Fibroblast of skin of scalp (primary cell): ENCODE measurements around the gene SETBP1.
A peak's percentile ranks its signal among the peaks of the same experiment; 100 is the strongest.

Experiments
- DNase-seq: peaks from one replicate; pipeline ENCODE4 v3.0.0-alpha.2; 2013

The SETBP1 gene

GRCh38 chr18:44731530-44732237 is 51.0 kb downstream of the SETBP1 start:
- DNase-seq: peak; percentile 60

DNA sequence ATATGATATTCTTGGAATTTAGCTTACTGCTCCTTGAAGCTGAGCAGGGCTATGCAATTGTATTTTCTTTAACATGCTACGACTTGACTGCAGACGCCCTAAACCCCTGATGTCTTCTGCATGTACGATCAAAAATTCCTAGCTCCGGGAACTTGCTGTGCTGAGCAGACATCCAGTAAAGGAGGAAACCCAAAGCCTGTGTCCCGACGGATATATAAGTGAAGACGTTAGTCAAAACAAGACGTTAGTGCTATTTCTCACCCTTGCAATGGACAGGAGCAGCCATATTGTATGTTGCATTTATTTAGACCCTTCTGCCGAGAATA is 51.5 kb downstream of the SETBP1 start:
- DNase-seq: no peak

- no peak for DNase-seq
These were observed 51.9 kb downstream of the SETBP1 start for GRCh38 chr18:44732599-44732998.

DNA sequence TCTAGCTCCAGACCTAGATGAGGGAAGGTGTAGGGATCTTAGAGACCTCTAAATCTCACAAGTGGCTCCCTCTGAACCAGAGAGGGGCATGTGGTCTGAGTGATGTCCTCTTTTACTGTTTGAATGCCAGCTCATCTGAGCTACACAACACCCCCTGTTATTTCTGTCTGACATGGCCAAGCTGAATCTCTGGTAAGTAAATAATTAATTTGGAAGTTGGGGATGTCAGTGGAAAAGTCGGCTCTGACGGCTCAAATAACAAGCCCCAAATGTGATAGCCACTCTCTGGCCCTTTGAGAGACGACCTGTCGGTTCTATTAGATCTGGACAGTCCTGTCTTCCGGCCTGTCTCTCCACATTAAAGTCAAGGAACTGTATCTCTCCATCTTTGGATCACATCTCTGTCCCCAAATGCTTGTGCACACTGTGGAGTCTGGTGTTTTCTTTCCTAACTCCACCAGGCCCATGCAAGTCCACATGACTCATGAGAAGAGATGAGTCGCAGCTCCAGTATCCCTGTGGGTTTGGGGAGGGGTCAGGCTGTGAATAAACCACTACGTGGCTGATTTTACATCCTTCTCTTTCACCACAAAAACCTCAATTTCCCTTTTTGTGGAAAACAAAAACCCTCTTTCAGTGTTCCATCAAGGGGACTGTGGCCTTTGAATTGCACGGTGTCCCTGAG is 52.5 kb downstream of the SETBP1 start:
- DNase-seq: peak; percentile 92

DNA sequence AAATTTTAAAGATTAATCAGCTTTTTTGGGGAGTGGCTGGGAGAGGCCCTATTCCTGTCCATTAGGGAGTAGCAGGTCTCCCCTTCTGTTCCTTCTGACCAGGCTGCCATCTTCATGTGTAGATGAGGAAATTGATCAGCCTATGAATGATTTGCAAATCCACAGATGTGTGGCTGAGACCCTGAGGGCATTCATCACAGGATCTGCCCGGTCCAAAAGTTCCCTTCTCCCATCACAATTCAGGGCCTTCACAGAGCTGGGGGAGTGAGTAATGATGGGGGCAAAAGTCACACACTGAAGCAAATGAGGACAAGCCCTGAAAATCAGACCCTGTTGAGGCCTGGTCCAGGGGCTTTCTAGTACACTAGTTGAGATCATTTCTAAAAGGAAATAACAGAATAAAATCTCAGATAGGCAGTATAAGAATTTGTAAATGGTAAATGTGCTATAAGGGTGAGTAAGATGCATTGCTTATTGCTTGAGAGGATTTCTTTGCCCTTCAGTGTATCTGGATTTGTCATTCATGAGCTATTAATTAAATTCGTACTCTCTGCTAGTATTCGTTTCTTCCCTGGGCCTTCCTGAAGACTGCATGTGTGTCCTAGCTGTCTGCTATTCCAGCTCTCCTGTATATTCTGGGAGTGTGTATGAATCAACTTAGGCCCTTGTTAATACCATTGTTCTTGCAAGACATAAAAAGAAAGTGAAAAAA is 53.2 kb downstream of the SETBP1 start:
- DNase-seq: no peak

GRCh38 chr18:44735096-44735495 is 54.4 kb downstream of the SETBP1 start:
- DNase-seq: no peak

- no peak for DNase-seq
These were observed 56.1 kb downstream of the SETBP1 start for GRCh38 chr18:44736664-44737380.

- DNase-seq: no peak
These were observed 56.9 kb downstream of the SETBP1 start for GRCh38 chr18:44737623-44738022.

DNA sequence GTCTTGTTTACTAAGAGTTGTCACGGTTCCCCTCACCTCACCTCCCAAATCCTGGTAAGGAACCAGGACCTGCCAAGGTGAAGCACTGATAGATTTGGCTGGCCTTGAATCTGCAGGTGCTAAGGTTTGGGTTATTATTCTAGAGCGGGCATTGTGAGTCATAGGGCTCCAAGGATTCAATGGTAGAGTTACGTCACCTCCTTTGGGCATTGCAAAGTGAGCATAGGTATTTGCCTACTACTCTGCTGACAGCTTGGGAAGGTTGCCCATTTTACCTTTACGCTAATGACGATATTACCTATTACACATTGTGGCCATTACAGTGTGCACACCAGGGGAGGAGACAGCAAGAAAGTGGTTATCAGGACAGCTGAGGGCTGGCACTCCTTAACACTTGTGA is 59.3 kb downstream of the SETBP1 start:
- DNase-seq: no peak

DNA sequence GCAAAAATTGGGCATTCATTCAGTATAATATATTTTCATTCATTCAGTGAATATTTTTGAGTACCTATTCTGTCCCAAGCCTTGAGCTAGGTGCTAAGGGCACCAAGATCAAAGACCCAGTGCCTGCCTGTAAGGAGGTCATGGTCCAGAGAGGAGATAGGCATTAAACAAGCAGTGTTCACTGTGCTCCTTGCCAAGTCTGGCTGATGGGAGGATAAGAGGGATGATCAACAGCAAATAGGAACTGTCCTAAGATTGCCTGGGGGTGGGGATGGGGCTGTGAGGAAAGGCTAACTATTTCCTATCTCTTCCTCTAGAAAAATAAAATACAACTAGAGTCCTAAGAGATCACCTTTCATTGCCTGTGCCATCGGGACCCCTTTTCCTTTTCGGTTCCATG is 60.4 kb downstream of the SETBP1 start:
- no peak for DNase-seq

- no peak for DNase-seq
These were observed 60.8 kb downstream of the SETBP1 start for GRCh38 chr18:44741511-44741910.

GRCh38 chr18:44742126-44742525 is 61.4 kb downstream of the SETBP1 start:
- no peak for DNase-seq

DNA sequence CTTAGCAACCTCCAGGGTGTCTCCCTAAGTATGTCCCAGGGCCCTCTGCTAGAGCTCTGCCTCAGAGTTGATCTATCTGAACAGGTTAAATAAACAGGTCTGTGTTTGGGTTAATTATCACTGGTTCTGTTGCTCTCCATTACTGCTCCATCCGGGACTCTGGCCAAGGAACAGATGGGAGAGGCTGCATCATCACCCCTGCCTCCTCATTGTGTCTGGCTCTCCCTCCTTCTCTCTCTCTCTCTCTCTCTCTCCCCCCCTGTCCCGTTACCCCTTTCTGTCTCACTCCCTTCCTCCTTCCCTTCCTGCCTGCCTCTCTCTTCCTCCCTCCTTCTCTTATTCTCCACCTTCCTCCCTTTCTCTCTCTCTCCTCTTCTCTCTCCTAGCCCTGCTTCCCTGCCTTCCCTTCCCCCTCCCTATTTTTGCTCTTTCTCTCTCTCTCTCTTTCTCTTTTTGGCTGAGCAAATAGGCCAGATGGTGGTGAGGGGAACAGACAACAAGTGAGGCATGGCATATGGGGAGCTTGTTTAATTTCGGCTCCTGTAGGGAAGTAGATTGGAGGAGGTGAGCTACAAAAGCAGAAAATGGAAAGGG is 62.1 kb downstream of the SETBP1 start:
- DNase-seq: peak; percentile 28

- no peak for DNase-seq
These were observed 62.9 kb downstream of the SETBP1 start for GRCh38 chr18:44743631-44744030.

DNA sequence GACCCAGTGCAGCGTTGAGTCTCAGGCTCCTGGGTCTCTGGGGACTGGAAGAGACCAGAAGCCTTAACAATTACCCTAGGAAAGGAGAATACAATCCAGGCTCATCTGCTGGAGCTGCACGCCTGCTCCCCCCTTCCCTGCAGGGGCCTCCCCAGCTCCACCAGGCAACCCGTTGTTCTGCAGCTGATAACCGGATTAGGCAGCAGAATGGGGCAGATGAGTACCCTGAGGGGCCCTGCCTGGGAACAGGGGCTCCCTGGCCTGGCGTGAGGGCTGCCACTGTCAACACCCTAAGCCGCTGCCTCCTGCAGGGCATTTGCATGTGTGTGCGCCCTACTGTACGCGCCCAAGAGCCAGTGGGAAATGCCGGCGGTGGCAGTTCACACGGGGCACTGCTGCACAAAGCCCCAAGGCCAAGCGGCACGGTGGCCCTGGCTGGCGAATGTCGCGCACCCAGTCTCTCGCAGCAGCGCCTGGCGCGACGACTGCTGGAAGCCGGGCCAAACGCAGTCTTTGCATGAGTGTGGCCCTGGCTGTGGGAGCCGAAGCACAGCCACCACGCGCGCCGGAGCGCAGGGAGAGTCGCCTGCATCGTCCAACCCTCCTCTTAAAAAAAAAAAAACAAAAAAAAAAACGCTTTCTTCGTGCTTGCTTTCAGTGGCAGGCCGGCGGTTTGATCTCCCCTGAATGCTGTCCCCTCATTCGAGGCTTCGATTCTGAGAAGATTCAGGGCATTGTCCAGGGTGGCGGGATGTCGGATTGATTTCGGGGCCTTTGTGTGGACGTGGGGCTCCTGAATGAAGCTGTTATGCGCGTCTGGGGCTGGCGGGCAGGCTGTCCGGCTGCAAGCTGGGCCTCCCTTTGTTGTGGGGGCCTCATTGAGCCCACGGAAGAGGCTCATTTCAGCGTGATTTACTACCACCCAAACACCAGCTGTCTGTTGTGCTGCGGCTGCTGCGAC is 63.8 kb downstream of the SETBP1 start:
- no peak for DNase-seq

DNA sequence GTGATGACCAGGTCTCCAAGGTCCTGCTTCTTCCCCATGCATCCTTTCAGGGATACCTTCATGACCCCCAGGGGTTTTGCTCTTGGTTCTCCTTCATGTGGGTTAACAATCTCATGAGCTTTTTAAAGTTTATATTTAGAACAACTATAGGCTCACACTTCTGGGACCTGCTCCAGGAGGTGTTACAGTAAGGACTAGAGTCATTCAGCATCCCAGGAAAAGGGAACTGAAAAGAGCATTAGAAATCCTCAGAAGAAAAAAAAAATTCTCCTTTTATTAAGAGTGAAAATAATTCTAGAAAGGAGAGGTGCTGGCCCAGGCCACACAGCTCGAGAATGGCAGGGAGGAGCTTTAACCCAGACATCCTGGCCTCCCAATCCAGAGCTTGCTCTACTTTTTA is 66.5 kb downstream of the SETBP1 start:
- no peak for DNase-seq

DNA sequence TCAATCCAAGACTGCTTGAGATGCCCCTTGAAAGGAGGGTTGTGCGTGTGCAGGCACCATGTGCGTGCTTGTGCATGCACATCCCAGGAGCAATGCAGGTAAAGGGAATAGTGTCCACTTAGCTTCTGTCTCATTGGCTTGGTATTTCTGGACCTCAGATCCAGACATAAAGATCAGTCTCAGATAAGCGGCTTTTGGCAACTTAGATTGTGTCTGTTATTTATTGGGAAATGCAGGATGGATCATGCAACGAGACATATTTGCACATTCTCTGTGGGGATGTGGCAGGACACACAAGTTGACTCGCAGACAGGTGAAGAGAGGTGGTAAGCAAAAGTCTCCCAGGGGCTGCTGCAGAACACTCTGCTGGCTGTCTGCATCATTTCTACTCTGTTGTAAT is 67.9 kb downstream of the SETBP1 start:
- no peak for DNase-seq

- DNase-seq: no peak
These were observed 70.1 kb downstream of the SETBP1 start for GRCh38 chr18:44750774-44751173.

- no peak for DNase-seq
These were observed 73.9 kb downstream of the SETBP1 start for GRCh38 chr18:44754567-44754966.

GRCh38 chr18:44758861-44759631 is 78.4 kb downstream of the SETBP1 start:
- no peak for DNase-seq

- DNase-seq: no peak
These were observed 79.2 kb downstream of the SETBP1 start for GRCh38 chr18:44759925-44760342.
